22Rv1 (cell line): ENCODE measurements around the gene PADI1.

Experiments
- CTCF ChIP-seq: fragments of 450-650 bp; IDR thresholded peaks from 2 replicates; pipeline ENCODE4 v1.5.1; 2017; ENCODE audit warnings: mild to moderate bottlenecking
- ZFX ChIP-seq: fragments of 450-650 bp; IDR thresholded peaks from 2 replicates; pipeline ENCODE4 v1.6.1; 2017; ENCODE audit warnings: antibody characterized with exemption, borderline replicate concordance

- TF ChIP-seq CTCF, result no peak
- TF ChIP-seq ZFX, result no peak
These were observed 18.6 kb upstream of the PADI1 start for GRCh38 chr1:17186216-17186909.
